NCI-H2196 treated with DMSO at 0.1 percent for 48 hours (cell line): ENCODE results near the gene JMJD6.

Experiments used
- DNase-seq: peaks from one replicate; lab custom pipeline; 2025; ENCODE audit not compliant: unreplicated experiment; lab: John Stamatoyannopoulos, UW

JMJD6 gene

GRCh38 chr17:76682296-76682695 is 44.1 kb downstream of the JMJD6 start:
- no peak for DNase-seq

GRCh38 chr17:76681222-76682137 is 44.9 kb downstream of the JMJD6 start:
- peak; percentile 47 for DNase-seq

GRCh38 chr17:76679239-76679638 is 47.2 kb downstream of the JMJD6 start:
- DNase-seq: no peak

- no peak for DNase-seq
Measured at GRCh38 chr17:76678330-76678729, 48.1 kb downstream of the JMJD6 start.

GRCh38 chr17:76677406-76677805 is 49.0 kb downstream of the JMJD6 start:
- DNase-seq: no peak

- no peak for DNase-seq
Measured at GRCh38 chr17:76676629-76677028, 49.8 kb downstream of the JMJD6 start.

- no peak for DNase-seq
Measured at GRCh38 chr17:76675648-76676047, 50.8 kb downstream of the JMJD6 start.

GRCh38 chr17:76674600-76674999 is 51.8 kb downstream of the JMJD6 start:
- DNase-seq: no peak

- no peak for DNase-seq
Measured at GRCh38 chr17:76673729-76674128, 52.7 kb downstream of the JMJD6 start.

- DNase-seq: no peak
Measured at GRCh38 chr17:76672892-76673291, 53.5 kb downstream of the JMJD6 start.

- no peak for DNase-seq
Measured at GRCh38 chr17:76672270-76672851, 54.0 kb downstream of the JMJD6 start.

GRCh38 chr17:76671912-76672262 is 54.5 kb downstream of the JMJD6 start:
- no peak for DNase-seq

GRCh38 chr17:76671123-76671911 is 55.1 kb downstream of the JMJD6 start:
- DNase-seq: peak; percentile 100

GRCh38 chr17:76670718-76671122 is 55.7 kb downstream of the JMJD6 start:
- DNase-seq: no peak

GRCh38 chr17:76670020-76670717 is 56.2 kb downstream of the JMJD6 start:
- no peak for DNase-seq
